PC-9 (cell line): Measurements from ENCODE around the gene GYG1. TPM values are rescaled to one million over a fixed set of nuclear protein-coding genes. Genes with fewer than 3 reads are reported as not detected.

Source experiments
- BruUV-seq: library from RNA; stranded (reverse); fragments of 400-500 nt; replicated peaks from 2 replicates; lab custom pipeline; 2021; lab: Mats Ljungman, UMichigan
- CTCF ChIA-PET: fragments of 300-600 bp; sonication (Branson Sonifier 250); formaldehyde crosslinking; loops from one replicate; lab custom pipeline; 2022; ENCODE audit warnings: antibody characterized with exemption; lab: Charles Lee
- POLR2A ChIA-PET: fragments of 300-600 bp; sonication (Branson Sonifier 250); formaldehyde crosslinking; loops from one replicate; lab custom pipeline; 2022; ENCODE audit warnings: antibody characterized with exemption; ENCODE audit not compliant: unreplicated experiment; lab: Charles Lee
- DNase-seq, 2 experiments: peaks; one replicate each; pipeline versions ENCODE4 v3.0.0 to v3.0.0-alpha.2; 2015 to 2022; ENCODE audit warnings: mixed read lengths in 1 of 2
- H2AFZ ChIP-seq: fragments of 200-600 bp; sonication (generic); 2 replicates; pipeline ENCODE4 v1.8.1; 2017; ENCODE audit warnings: antibody characterized with exemption
- H3F3A ChIP-seq: fragments of 200-600 bp; sonication (generic); 2 replicates; pipeline ENCODE4 v1.8.1; 2017; ENCODE audit warnings: antibody characterized with exemption, mild to moderate bottlenecking, low read depth; ENCODE audit not compliant: insufficient read depth
- H3K27ac ChIP-seq: fragments of 200-600 bp; sonication (generic); 2 replicates; pipeline ENCODE4 v1.6.1; 2016; ENCODE audit warnings: mixed run types
- H3K27me3 ChIP-seq: fragments of 200-600 bp; sonication (generic); 2 replicates; pipeline ENCODE4 v1.6.1; 2016; ENCODE audit warnings: low read depth, mixed run types; ENCODE audit not compliant: insufficient read depth
- H3K36me3 ChIP-seq: fragments of 200-600 bp; sonication (generic); 2 replicates; pipeline ENCODE4 v1.6.1; 2016; ENCODE audit warnings: low read depth, mixed run types
- H3K4me1 ChIP-seq: fragments of 200-600 bp; sonication (generic); replicated peaks from 2 replicates; pipeline ENCODE4 v1.6.1; 2016; ENCODE audit warnings: mixed run types; ENCODE audit not compliant: insufficient read depth
- H3K4me2 ChIP-seq: fragments of 200-600 bp; sonication (generic); 2 replicates; pipeline ENCODE4 v1.6.1; 2017; ENCODE audit warnings: mixed run types
- H3K4me3 ChIP-seq: fragments of 200-600 bp; sonication (generic); 2 replicates; pipeline ENCODE4 v1.6.1; 2016; ENCODE audit warnings: mixed run types
- H3K79me2 ChIP-seq: fragments of 200-600 bp; sonication (generic); 2 replicates; pipeline ENCODE4 v1.6.1; 2017; ENCODE audit warnings: low read depth, mixed run types
- H3K9me2 ChIP-seq: fragments of 200-600 bp; sonication (generic); 2 replicates; pipeline ENCODE4 v1.8.1; 2017; ENCODE audit warnings: mild to moderate bottlenecking; ENCODE audit not compliant: insufficient read depth
- H3K9me3 ChIP-seq: fragments of 200-600 bp; sonication (generic); 2 replicates; pipeline ENCODE4 v1.8.1; 2016; ENCODE audit warnings: low read depth; ENCODE audit not compliant: insufficient read depth
- H4K20me1 ChIP-seq: fragments of 200-600 bp; sonication (generic); 2 replicates; pipeline ENCODE4 v1.8.1; 2017; ENCODE audit not compliant: insufficient read depth
- EZH2 ChIP-seq: fragments of 200-600 bp; sonication (generic); IDR thresholded peaks from 2 replicates; pipeline ENCODE4 v1.8.0; 2017; ENCODE audit warnings: antibody characterized with exemption, low read depth
- intact Hi-C: fragments of 100-400 bp; cut with micrococcal nuclease; formaldehyde crosslinking; loops from one replicate; pipeline ENCODE4 v1.10.0; 2022; ENCODE audit not compliant: unreplicated experiment
- total RNA-seq: library from RNA; stranded (reverse); gene quantifications from 2 replicates; pipeline ENCODE4 v1.2.3, GENCODE V29; 2021
- TF ChIP-seq, protein P1 (sequence below): fragments of 200-600 bp; sonication (generic); conservative IDR thresholded peaks from 2 replicates; pipeline ENCODE4 v1.6.1; 2017; ENCODE audit warnings: mixed run types, antibody characterized with exemption, mild to moderate bottlenecking, moderate library complexity

The GYG1 gene
- total RNA-seq, 1 experiment from 2014 or later, result 16.5 TPM

DNA sequence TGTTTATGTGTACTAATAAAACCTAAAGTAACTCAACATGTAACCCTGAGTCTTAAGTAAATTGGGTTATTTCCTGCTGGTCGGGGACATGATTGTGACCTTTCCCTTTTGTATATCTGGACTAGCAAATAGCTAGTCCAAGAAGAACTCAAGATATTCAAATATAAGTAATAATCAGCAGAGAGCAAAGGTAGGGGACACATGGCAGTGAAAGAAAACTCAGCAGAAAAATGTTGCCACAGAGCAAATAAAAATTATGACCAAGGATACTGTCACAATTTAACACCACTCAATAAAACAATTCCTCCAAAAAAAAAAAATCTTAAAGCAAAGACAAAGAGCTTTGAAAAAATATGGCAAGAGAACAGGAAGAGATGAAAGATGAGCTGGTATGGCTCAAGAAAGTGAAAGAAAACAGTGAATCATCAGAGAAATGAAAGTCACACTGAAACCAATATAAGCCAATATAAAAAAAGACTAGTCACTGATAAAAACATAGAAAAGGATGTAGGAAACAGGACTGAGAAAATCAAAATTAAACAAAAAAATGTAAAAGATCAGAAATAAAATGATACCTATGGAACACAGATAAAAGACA is 51.5 kb downstream of the GYG1 start:
- BruUV-seq, result no TSS peak
- Histone ChIP-seq H3K9me3 (no peaks in the 10 kb centered on the region), H3K4me1 (peaks cover 10% of the 10 kb centered on the region), H3F3A (peaks cover 3% of the 10 kb centered on the region; the same call in 1 of the 2 replicates), H3K27ac (peak overlapping the region; percentile 64), H3K79me2 (no peaks in the 10 kb centered on the region), H4K20me1 (no peaks in the 10 kb centered on the region), H3K27me3 (no peaks in the 10 kb centered on the region), H3K36me3 (peaks cover 31% of the 10 kb centered on the region), H2AFZ (no peak overlapping the region), H3K4me3 (no peak overlapping the region), H3K4me2 (no peak overlapping the region), H3K9me2 (no peaks in the 10 kb centered on the region)
- no peak for DNase-seq
- ChIA-PET POLR2A (interaction anchor here (0.5 to 1.0 kb wide), 5 partner anchors 40 to 1521 kb away, joined by 3 to 6 read pairs (median 5); no protein-coding TSS in a partner anchor), CTCF (no interaction called here)
- TF ChIP-seq EZH2, result no peak
- TF ChIP-seq, protein P1, sequence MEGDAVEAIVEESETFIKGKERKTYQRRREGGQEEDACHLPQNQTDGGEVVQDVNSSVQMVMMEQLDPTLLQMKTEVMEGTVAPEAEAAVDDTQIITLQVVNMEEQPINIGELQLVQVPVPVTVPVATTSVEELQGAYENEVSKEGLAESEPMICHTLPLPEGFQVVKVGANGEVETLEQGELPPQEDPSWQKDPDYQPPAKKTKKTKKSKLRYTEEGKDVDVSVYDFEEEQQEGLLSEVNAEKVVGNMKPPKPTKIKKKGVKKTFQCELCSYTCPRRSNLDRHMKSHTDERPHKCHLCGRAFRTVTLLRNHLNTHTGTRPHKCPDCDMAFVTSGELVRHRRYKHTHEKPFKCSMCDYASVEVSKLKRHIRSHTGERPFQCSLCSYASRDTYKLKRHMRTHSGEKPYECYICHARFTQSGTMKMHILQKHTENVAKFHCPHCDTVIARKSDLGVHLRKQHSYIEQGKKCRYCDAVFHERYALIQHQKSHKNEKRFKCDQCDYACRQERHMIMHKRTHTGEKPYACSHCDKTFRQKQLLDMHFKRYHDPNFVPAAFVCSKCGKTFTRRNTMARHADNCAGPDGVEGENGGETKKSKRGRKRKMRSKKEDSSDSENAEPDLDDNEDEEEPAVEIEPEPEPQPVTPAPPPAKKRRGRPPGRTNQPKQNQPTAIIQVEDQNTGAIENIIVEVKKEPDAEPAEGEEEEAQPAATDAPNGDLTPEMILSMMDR, result no peak
- intact Hi-C loops, result no loop called here

GRCh38 chr3:149044339-149045083 is 53.2 kb downstream of the GYG1 start:
- Histone ChIP-seq H3K27ac (peak overlapping the region; percentile 64; the same call in 1 of the 2 replicates), H3K27me3 (no peaks in the 10 kb centered on the region), H3K4me2 (no peak overlapping the region), H3K79me2 (no peaks in the 10 kb centered on the region), H3K4me3 (no peak overlapping the region), H2AFZ (no peak overlapping the region), H3K4me1 (peaks cover 10% of the 10 kb centered on the region), H3F3A (peaks cover 3% of the 10 kb centered on the region; the same call in 1 of the 2 replicates), H3K9me3 (no peaks in the 10 kb centered on the region), H3K9me2 (no peaks in the 10 kb centered on the region), H4K20me1 (no peaks in the 10 kb centered on the region), H3K36me3 (peaks cover 21% of the 10 kb centered on the region; the same call in 1 of the 2 replicates)
- TF ChIP-seq, protein P1, result no peak
- TF ChIP-seq EZH2, result no peak
- POLR2A ChIA-PET, result interaction anchor here (0.5 kb wide), 1 partner anchor 22 kb away, joined by 3 read pairs; no protein-coding TSS in a partner anchor
- no peak for DNase-seq
- no TSS peak for BruUV-seq
- intact Hi-C loops, result no loop called here
- CTCF ChIA-PET, result no interaction called here

GRCh38 chr3:149055575-149055974 is 64.2 kb downstream of the GYG1 start:
- Histone ChIP-seq H3K27ac (no peak overlapping the region), H3F3A (no peaks in the 10 kb centered on the region), H3K79me2 (no peaks in the 10 kb centered on the region), H3K27me3 (no peaks in the 10 kb centered on the region), H3K4me1 (no peaks in the 10 kb centered on the region), H3K4me2 (no peak overlapping the region), H3K9me3 (no peaks in the 10 kb centered on the region), H3K4me3 (no peak overlapping the region), H2AFZ (no peak overlapping the region), H3K9me2 (no peaks in the 10 kb centered on the region), H3K36me3 (peaks cover 30% of the 10 kb centered on the region; the same call in 1 of the 2 replicates), H4K20me1 (no peaks in the 10 kb centered on the region)
- ChIA-PET CTCF (no interaction called here), POLR2A (no interaction called here)
- no peak for DNase-seq
- intact Hi-C loops, result no loop called here
- TF ChIP-seq, protein P1, result no peak
- no peak for TF ChIP-seq EZH2
- no TSS peak for BruUV-seq
